H1 (cell line): ENCODE results near the gene RBSN. TPM values are rescaled to one million over a fixed set of nuclear protein-coding genes. Genes with fewer than 3 reads are reported as not detected.

Source experiments
- ATF2 ChIP-seq: IDR thresholded peaks from 2 replicates; pipeline ENCODE4 v1.6.1; 2012; ENCODE audit warnings: low read length, inconsistent platforms
- SIX5 ChIP-seq: IDR thresholded peaks from 2 replicates; pipeline ENCODE4 v1.6.1; 2011; ENCODE audit warnings: mild to moderate bottlenecking, low read depth, low read length
- polyA plus RNA-seq, 7 experiments: library from polyadenylated mRNA; depleted of rRNA in 3 of 7; stranded (reverse) in 5 of 7; unstranded in 2 of 7; fragments of >200 nt in 5 of 7; fragments of 200-250 nt in 2 of 7; gene quantifications; 1 replicate in 5 of 7; 2 replicates in 1 of 7; 4 replicates in 1 of 7; pipeline versions ENCODE4 v1.2.1 to v1.2.3, GENCODE V29; 2011 to 2013; ENCODE audit warnings: missing spikeins in 2 of 7, mixed read lengths in 2 of 7
- total RNA-seq: library from RNA; stranded (reverse); fragmentation: NEBNext Ultra II Directional; extraction: Animal tissue kit (Norgen Biotek cat#: 25700); gene quantifications from 2 replicates; pipeline ENCODE4 v1.2.1, GENCODE V29; 2021

RBSN gene
- total and polyA plus RNA-seq, 2 of the 8 experiments (the other 6 are each of a cell fraction or from before 2014, with no cell fraction given): 5.9 to 20.0 TPM

GRCh38 chr3:15092686-15093085 is 6.3 kb downstream of the RBSN start (continued):
- no peak for TF ChIP-seq ATF2
- no peak for TF ChIP-seq SIX5
- TF ChIP-seq, all 59 proteins: peak for 0
